ENCODE measurements around the gene KCNJ10. TPM values are rescaled to one million over a fixed set of nuclear protein-coding genes. Genes with fewer than 3 reads are reported as not detected.
A peak's percentile ranks its signal among the peaks of the same experiment; 100 is the strongest.

The KCNJ10 gene
- total and polyA plus RNA-seq, 2 of the 13 experiments (the other 11 are each of a cell fraction or from before 2014, with no cell fraction given), result 4.4 to 10.3 TPM

GRCh38 chr1:160006312-160006940 is 63.5 kb downstream of the KCNJ10 start (continued):
- TF ChIP-seq DPF2 (CRISPR knock-in tag; IDR thresholded peaks at IDR 0.05; ENCODE audit: borderline replicate concordance, low read depth), result no peak
- no peak for TF ChIP-seq ZNF713 (CRISPR knock-in tag; IDR thresholded peaks at IDR 0.05)
- TF ChIP-seq RAD21 (CRISPR knock-in tag; IDR thresholded peaks at IDR 0.05), result peak; percentile 59
- no peak for TF ChIP-seq ZNF124 (CRISPR knock-in tag; IDR thresholded peaks at IDR 0.05)

- DNase-seq (ENCODE audit: low spot score) (no peak), FAIRE-seq (no peak), ATAC-seq (no peak)
- H3K4me3 ChIP-seq (replicated peaks in 1 of 3; ENCODE audit: insufficient read depth in 1 of 3, low read depth in 2 of 3, low read length in 3 of 3), result no peak overlapping the region
- H3K9me3 ChIP-seq (ENCODE audit: low read length), result no peaks in the 10 kb centered on the region
- intact Hi-C loops (cut with micrococcal nuclease; ENCODE audit: unreplicated experiment) (no loop called here), in situ Hi-C loops (cut with HindIII; ENCODE audit: extremely low pct_ligation_motif_present, low pct_unique_long_range_greater_than_20kb) (loop anchor here (5.0 kb wide), 2 partner anchors 68 to 208 kb away; no protein-coding TSS in a partner anchor)
- POLR2A ChIA-PET, result no interaction called here
- H3K27ac ChIP-seq (ENCODE audit: extremely low read length, insufficient read depth, low read length), result no peak overlapping the region
- BruUV-seq (replicated peaks), result no TSS peak
- H3K36me3 ChIP-seq (replicated peaks in 1 of 2; ENCODE audit: control insufficient read depth in 1 of 2, insufficient read depth in 2 of 2, low read length in 2 of 2), result no peaks in the 10 kb centered on the region
- H3K9ac ChIP-seq (ENCODE audit: insufficient read depth, low read depth, low read length), result no peak overlapping the region
- H3K4me1 ChIP-seq (ENCODE audit: insufficient read depth, low read length), result no peaks in the 10 kb centered on the region
- no peaks in the 10 kb centered on the region for H4K20me1 ChIP-seq (ENCODE audit: insufficient read depth, low read length)
- H3K27me3 ChIP-seq (ENCODE audit: control insufficient read depth in 1 of 2, insufficient read depth in 2 of 2, low read length in 2 of 2), result peaks cover 0 to 3% of the 10 kb centered on the region in 2 experiments; a peak in 1 of 5 replicates
- H3K79me2 ChIP-seq (ENCODE audit: insufficient read depth, low read length), result no peaks in the 10 kb centered on the region
- H3K4me2 ChIP-seq (ENCODE audit: low read depth, low read length), result no peak overlapping the region
- WGBS (ENCODE audit: low lambda C conversion rate), result no CpG with 5 or more reads among the region's 4 CpGs
- no peak overlapping the region for H2AFZ ChIP-seq (ENCODE audit: low read length)
- CTCF ChIA-PET (ENCODE audit: low intra/inter-chr PET ratio, low total read pairs), result interaction anchor here (3.3 to 4.3 kb wide), 2 partner anchors 68 to 206 kb away, joined by 34 to 57 read pairs; no protein-coding TSS in a partner anchor
- no peak for TF ChIP-seq ZNF704 (CRISPR knock-in tag; IDR thresholded peaks at IDR 0.05; ENCODE audit: borderline replicate concordance)
- TF ChIP-seq FOXP4 (CRISPR knock-in tag; IDR thresholded peaks at IDR 0.05), result no peak
- TF ChIP-seq ATM (IDR thresholded peaks at IDR 0.05; ENCODE audit: borderline replicate concordance), result no peak
- TF ChIP-seq ZNF33A (CRISPR knock-in tag; IDR thresholded peaks at IDR 0.05; ENCODE audit: borderline replicate concordance), result no peak
- TF ChIP-seq ZNF7 (CRISPR knock-in tag; IDR thresholded peaks at IDR 0.05), result no peak
- no peak for TF ChIP-seq ZNF446 (CRISPR knock-in tag; IDR thresholded peaks at IDR 0.05)
- no peak for TF ChIP-seq ZC3H4 (CRISPR knock-in tag; IDR thresholded peaks at IDR 0.05; ENCODE audit: borderline replicate concordance)
- TF ChIP-seq SATB2 (CRISPR knock-in tag; IDR thresholded peaks at IDR 0.05), result no peak
- TF ChIP-seq ZNF777 (CRISPR knock-in tag; IDR thresholded peaks at IDR 0.05), result no peak
- no peak for TF ChIP-seq ZNF878 (CRISPR knock-in tag; IDR thresholded peaks at IDR 0.05)
- TF ChIP-seq TCF7 (IDR thresholded peaks at IDR 0.05; ENCODE audit: low read depth), result no peak
- no peak for TF ChIP-seq RNF219 (CRISPR knock-in tag; IDR thresholded peaks at IDR 0.05)
- no peak for TF ChIP-seq ZNF292 (CRISPR knock-in tag; IDR thresholded peaks at IDR 0.05; ENCODE audit: borderline replicate concordance, low read depth)
- no peak for TF ChIP-seq FOXA3 (CRISPR knock-in tag; IDR thresholded peaks at IDR 0.05)
- TF ChIP-seq ZKSCAN1 (IDR thresholded peaks at IDR 0.05; ENCODE audit: low read length), result no peak
- no peak for TF ChIP-seq NR2F1 (CRISPR knock-in tag; IDR thresholded peaks at IDR 0.05)
Measured at GRCh38 chr1:160005070-160005469, 64.9 kb downstream of the KCNJ10 start.

Measured in HepG2 (cell line).